OCI-LY1 (cell line): Measurements from ENCODE around the gene STRIT1.
A peak's percentile ranks its signal among the peaks of the same experiment; 100 is the strongest.

Experiments
- H2AFZ ChIP-seq: fragments of 200-600 bp; sonication (generic), shearing (Covaris generic); 2 replicates; pipeline ENCODE4 v1.6.0; 2014; ENCODE audit warnings: antibody characterized with exemption, mild to moderate bottlenecking, low read length
- H3F3A ChIP-seq: fragments of 200-600 bp; sonication (generic), shearing (Covaris generic); 2 replicates; pipeline ENCODE4 v1.6.0; 2014; ENCODE audit warnings: mild to moderate bottlenecking, antibody characterized with exemption, low read length, moderate library complexity; ENCODE audit not compliant: insufficient read depth
- H3K27ac ChIP-seq: fragments of 200-600 bp; sonication (generic); 2 replicates; pipeline ENCODE4 v1.5.1; 2014; ENCODE audit warnings: low read length, mixed run types, mild to moderate bottlenecking, low read depth; ENCODE audit not compliant: poor library complexity, severe bottlenecking
- H3K27me3 ChIP-seq: fragments of 200-600 bp; sonication (generic); 2 replicates; pipeline ENCODE4 v1.6.0; 2014; ENCODE audit warnings: antibody characterized with exemption, mild to moderate bottlenecking, low read length, moderate library complexity; ENCODE audit not compliant: insufficient read depth
- H3K36me3 ChIP-seq: fragments of 200-600 bp; sonication (generic); 2 replicates; pipeline ENCODE4 v1.6.1; 2014; ENCODE audit warnings: mild to moderate bottlenecking, antibody characterized with exemption, low read length, moderate library complexity, mixed read lengths; ENCODE audit not compliant: insufficient read depth
- H3K4me1 ChIP-seq: fragments of 200-600 bp; sonication (generic); 2 replicates; pipeline ENCODE4 v1.5.1; 2014; ENCODE audit warnings: mild to moderate bottlenecking, low read length, moderate library complexity; ENCODE audit not compliant: insufficient read depth, severe bottlenecking
- H3K4me2 ChIP-seq: fragments of 200-600 bp; sonication (generic), shearing (Covaris generic); 2 replicates; pipeline ENCODE4 v1.6.1; 2014; ENCODE audit warnings: low read length
- H3K4me3 ChIP-seq: fragments of 200-600 bp; sonication (generic); 2 replicates; pipeline ENCODE4 v1.5.1; 2014; ENCODE audit warnings: low read length, low read depth, mild to moderate bottlenecking, mixed read lengths; ENCODE audit not compliant: poor library complexity, severe bottlenecking
- H3K79me2 ChIP-seq: fragments of 200-600 bp; shearing (Covaris generic); 2 replicates; pipeline ENCODE4 v1.6.1; 2016; ENCODE audit warnings: mixed run types, low read length, mixed read lengths; ENCODE audit not compliant: insufficient read depth
- H3K9ac ChIP-seq: fragments of 200-600 bp; sonication (generic), shearing (Covaris generic); 2 replicates; pipeline ENCODE4 v1.6.1; 2014; ENCODE audit warnings: mild to moderate bottlenecking, low read length, mixed read lengths
- H3K9me2 ChIP-seq: fragments of 200-600 bp; sonication (generic), shearing (Covaris generic); 2 replicates; pipeline ENCODE4 v1.6.1; 2014; ENCODE audit warnings: low read depth, mild to moderate bottlenecking, low read length, mixed read lengths
- H3K9me3 ChIP-seq: fragments of 200-600 bp; shearing (Covaris generic); 2 replicates; pipeline ENCODE4 v1.6.1; 2014; ENCODE audit warnings: low read length, mixed read lengths
- H4K20me1 ChIP-seq: fragments of 200-600 bp; sonication (generic), shearing (Covaris generic); 2 replicates; pipeline ENCODE4 v1.6.0; 2016; ENCODE audit warnings: mild to moderate bottlenecking, low read length; ENCODE audit not compliant: insufficient read depth
- CTCF ChIP-seq: fragments of 200-600 bp; sonication (generic), shearing (Covaris generic); IDR thresholded peaks from 2 replicates; pipeline ENCODE4 v1.5.1; 2017; ENCODE audit warnings: mild to moderate bottlenecking, antibody characterized with exemption, low read length, moderate library complexity, mixed read lengths
- EZH2 ChIP-seq: fragments of 200-600 bp; sonication (generic), shearing (Covaris generic); IDR thresholded peaks from 2 replicates; pipeline ENCODE4 v1.8.0; 2017; ENCODE audit warnings: borderline replicate concordance, mixed run types, mild to moderate bottlenecking, antibody characterized with exemption, low read length, moderate library complexity, mixed read lengths

Gene STRIT1

GRCh38 chr3:155292693-155293092 is 790 bp downstream of the STRIT1 start:
- H3K4me2 ChIP-seq, result no peak overlapping the region
- no peak overlapping the region for H3K9ac ChIP-seq
- TF ChIP-seq CTCF, result no peak
- TF ChIP-seq EZH2, result no peak
- peaks cover 12% of the 10 kb centered on the region for H3K9me3 ChIP-seq
- H3K27ac ChIP-seq, result no peak overlapping the region
- no peaks in the 10 kb centered on the region for H3K27me3 ChIP-seq
- no peaks in the 10 kb centered on the region; the same call in 1 of the 2 replicates for H3K9me2 ChIP-seq
- no peaks in the 10 kb centered on the region for H3K79me2 ChIP-seq
- no peaks in the 10 kb centered on the region for H3K4me1 ChIP-seq
- H3F3A ChIP-seq, result no peaks in the 10 kb centered on the region
- H4K20me1 ChIP-seq, result no peaks in the 10 kb centered on the region
- no peak overlapping the region for H2AFZ ChIP-seq
- no peaks in the 10 kb centered on the region for H3K36me3 ChIP-seq
- H3K4me3 ChIP-seq, result no peak overlapping the region

- Histone ChIP-seq H3K27ac (no peak overlapping the region), H3K9me2 (no peaks in the 10 kb centered on the region; the same call in 1 of the 2 replicates), H3K27me3 (no peaks in the 10 kb centered on the region), H3K4me2 (no peak overlapping the region), H4K20me1 (no peaks in the 10 kb centered on the region), H3K9ac (no peak overlapping the region), H3F3A (no peaks in the 10 kb centered on the region), H3K36me3 (no peaks in the 10 kb centered on the region), H3K4me3 (no peak overlapping the region), H2AFZ (no peak overlapping the region), H3K79me2 (no peaks in the 10 kb centered on the region), H3K4me1 (no peaks in the 10 kb centered on the region), H3K9me3 (peaks cover 11% of the 10 kb centered on the region)
- no peak for TF ChIP-seq EZH2
- no peak for TF ChIP-seq CTCF
Observed at GRCh38 chr3:155292133-155292532, 1.4 kb downstream of the STRIT1 start.

- H3K9me2 ChIP-seq, result no peaks in the 10 kb centered on the region
- no peak overlapping the region for H3K4me3 ChIP-seq
- no peaks in the 10 kb centered on the region for H3K9me3 ChIP-seq
- no peak overlapping the region for H3K27ac ChIP-seq
- 0 out of 2 replicates have a peak overlapping the region, but pooled peaks have one; percentile 35 for H2AFZ ChIP-seq
- no peaks in the 10 kb centered on the region for H3F3A ChIP-seq
- no peaks in the 10 kb centered on the region for H3K36me3 ChIP-seq
- H3K27me3 ChIP-seq, result no peaks in the 10 kb centered on the region
- TF ChIP-seq EZH2, result no peak
- no peak for TF ChIP-seq CTCF
- no peaks in the 10 kb centered on the region for H3K79me2 ChIP-seq
- H4K20me1 ChIP-seq, result no peaks in the 10 kb centered on the region
- no peak overlapping the region for H3K9ac ChIP-seq
- no peak overlapping the region for H3K4me2 ChIP-seq
- peaks cover 12% of the 10 kb centered on the region for H3K4me1 ChIP-seq
Observed at GRCh38 chr3:155286736-155287135, 6.7 kb downstream of the STRIT1 start.
